Thoracic aorta (tissue), 2 donors: ENCODE data around the gene COG8. TPM values are rescaled to one million over a fixed set of nuclear protein-coding genes. Genes with fewer than 3 reads are reported as not detected.

ENCODE experiments used
- ATAC-seq: fragments of 150-250 bp; one replicate; pipeline ENCODE4 v1.8.0; 2017; ENCODE audit warnings: low read depth; ENCODE audit not compliant: insufficient number of reproducible peaks, low FRiP score
- DNase-seq: peaks from one replicate; pipeline ENCODE4 v3.0.0-alpha.2; 2020; ENCODE audit warnings: low spot score
- H3K27ac ChIP-seq, 2 donors: fragments of 200-600 bp; sonication (generic); 1 replicate in 1 of 2; 2 replicates in 1 of 2; pipeline ENCODE4 v1.5.1; 2016; ENCODE audit warnings: mild to moderate bottlenecking in 2 of 2, moderate library complexity in 2 of 2
- H3K27me3 ChIP-seq: fragments of 200-600 bp; sonication (generic); replicated peaks from 2 replicates; pipeline ENCODE4 v1.6.0; 2016; ENCODE audit warnings: mild to moderate bottlenecking; ENCODE audit not compliant: insufficient read depth
- H3K36me3 ChIP-seq: fragments of 200-600 bp; sonication (generic); one replicate; pipeline ENCODE4 v1.5.1; 2016
- H3K4me1 ChIP-seq, 2 donors: fragments of 200-600 bp; sonication (generic); 1 replicate in 1 of 2; 2 replicates in 1 of 2; pipeline versions ENCODE4 v1.5.1 to v1.6.0; 2016; ENCODE audit warnings: low read depth in 2 of 2, mild to moderate bottlenecking in 1 of 2; ENCODE audit not compliant: control insufficient read depth in 1 of 2
- H3K4me3 ChIP-seq: fragments of 200-600 bp; sonication (generic); 2 replicates; pipeline ENCODE4 v1.5.1; 2016; ENCODE audit warnings: mild to moderate bottlenecking
- H3K9me3 ChIP-seq: fragments of 200-600 bp; sonication (generic); 2 replicates; pipeline ENCODE4 v1.5.1; 2016
- CTCF ChIP-seq: fragments of 200-600 bp; sonication (generic); IDR thresholded peaks from one replicate; pipeline ENCODE4 v1.5.1; 2019; ENCODE audit warnings: antibody characterized with exemption
- total RNA-seq, 2 donors: library from RNA; depleted of rRNA; stranded (reverse); fragments of >200 nt; gene quantifications; one replicate each; pipeline versions ENCODE4 v1.1.0 to v1.2.3, GENCODE V29; 2016

Gene COG8
- total RNA-seq, 2 donors from 2014 or later = 39.4 to 51.0 TPM

DNA sequence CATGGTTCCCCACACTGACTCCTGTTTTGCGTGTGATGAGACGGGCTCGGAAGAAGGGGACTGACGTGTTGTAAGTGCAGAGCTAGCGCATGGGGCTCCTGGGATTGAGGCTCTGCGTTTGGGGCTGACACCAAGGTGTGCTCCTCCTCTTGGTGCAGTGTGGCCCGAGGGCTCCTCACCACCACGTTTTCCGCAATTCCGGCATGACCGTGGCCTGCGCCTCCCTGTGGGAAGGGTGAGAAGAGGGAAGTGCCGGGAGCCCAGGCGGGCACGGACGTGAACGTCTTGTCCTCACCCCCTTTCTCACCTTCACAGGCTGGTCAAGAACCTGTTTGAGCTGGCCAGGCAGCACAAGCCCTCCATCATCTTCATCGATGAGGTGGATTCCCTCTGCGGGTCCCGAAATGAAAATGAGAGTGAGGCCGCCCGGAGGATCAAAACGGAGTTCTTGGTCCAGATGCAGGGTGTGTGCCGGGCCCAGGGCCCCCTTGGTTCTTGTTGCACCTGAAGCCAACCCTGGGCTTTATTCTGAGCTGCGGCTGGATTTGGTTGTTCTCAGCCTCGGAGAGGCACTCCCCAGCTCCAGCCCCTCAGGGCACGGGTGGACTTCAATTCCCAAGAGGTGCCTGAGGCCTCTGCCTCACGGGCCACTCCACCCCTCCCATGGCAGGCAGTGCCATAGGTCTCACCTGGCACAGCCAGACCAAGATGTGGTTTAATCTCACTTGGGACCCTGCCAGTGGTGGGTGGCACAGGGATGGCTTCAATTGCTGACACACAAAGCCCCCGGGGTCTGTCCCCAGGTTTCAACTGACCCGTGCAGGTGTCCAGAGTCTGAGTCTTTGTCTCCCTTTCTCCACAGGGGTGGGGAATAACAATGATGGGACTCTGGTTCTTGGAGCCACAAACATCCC is 19.3 kb downstream of the COG8 start:
- H3K4me3 ChIP-seq = no peak overlapping the region
- H3K9me3 ChIP-seq = no peaks in the 10 kb centered on the region
- peaks cover 85% of the 10 kb centered on the region for H3K36me3 ChIP-seq
- no peaks in the 10 kb centered on the region for H3K27me3 ChIP-seq
- peaks cover 0 to 6% of the 10 kb centered on the region in 2 donors for H3K4me1 ChIP-seq
- no peak for ATAC-seq
- DNase-seq = no peak
- H3K27ac ChIP-seq = no peak overlapping the region
- TF ChIP-seq CTCF = no peak

DNA sequence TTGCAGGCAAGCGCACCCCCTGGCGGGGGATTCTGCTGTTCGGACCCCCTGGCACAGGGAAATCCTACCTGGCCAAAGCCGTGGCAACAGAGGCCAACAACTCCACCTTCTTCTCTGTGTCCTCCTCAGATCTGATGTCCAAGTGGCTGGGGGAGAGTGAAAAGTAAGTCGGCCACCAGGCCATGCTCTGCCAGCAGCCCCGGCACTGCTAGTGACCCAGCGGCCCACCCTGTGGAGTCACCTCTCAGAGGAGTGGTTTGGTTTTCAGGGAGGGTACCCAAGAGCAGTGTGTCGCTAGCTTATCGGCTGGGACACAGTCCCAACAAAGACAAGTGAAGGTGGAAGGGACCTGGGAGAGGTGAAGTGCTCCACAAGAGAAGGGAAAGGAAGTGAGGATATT is 20.0 kb downstream of the COG8 start:
- no peaks in the 10 kb centered on the region for H3K9me3 ChIP-seq
- no peak for ATAC-seq
- peaks cover 78% of the 10 kb centered on the region for H3K36me3 ChIP-seq
- no peaks in the 10 kb centered on the region for H3K27me3 ChIP-seq
- no peak overlapping the region for H3K27ac ChIP-seq
- peaks cover 0 to 6% of the 10 kb centered on the region in 2 donors for H3K4me1 ChIP-seq
- H3K4me3 ChIP-seq = no peak overlapping the region
- TF ChIP-seq CTCF = no peak
- DNase-seq = no peak

GRCh38 chr16:69318911-69319289 is 20.5 kb downstream of the COG8 start:
- no peaks in the 10 kb centered on the region for H3K27me3 ChIP-seq
- ATAC-seq = no peak
- H3K4me1 ChIP-seq = peaks cover 0 to under 1% of the 10 kb centered on the region in 2 donors
- no peak for TF ChIP-seq CTCF
- no peak overlapping the region for H3K27ac ChIP-seq
- H3K4me3 ChIP-seq = no peak overlapping the region
- no peaks in the 10 kb centered on the region for H3K9me3 ChIP-seq
- peaks cover 74% of the 10 kb centered on the region for H3K36me3 ChIP-seq
- DNase-seq = no peak

- Histone ChIP-seq H3K4me1 (peaks cover 0 to under 1% of the 10 kb centered on the region in 2 donors), H3K27ac (no peak overlapping the region), H3K4me3 (no peak overlapping the region), H3K36me3 (peaks cover 70% of the 10 kb centered on the region), H3K27me3 (no peaks in the 10 kb centered on the region), H3K9me3 (no peaks in the 10 kb centered on the region)
- no peak for ATAC-seq
- no peak for DNase-seq
- TF ChIP-seq CTCF = no peak
These were observed 21.0 kb downstream of the COG8 start for GRCh38 chr16:69318177-69318910.

DNA sequence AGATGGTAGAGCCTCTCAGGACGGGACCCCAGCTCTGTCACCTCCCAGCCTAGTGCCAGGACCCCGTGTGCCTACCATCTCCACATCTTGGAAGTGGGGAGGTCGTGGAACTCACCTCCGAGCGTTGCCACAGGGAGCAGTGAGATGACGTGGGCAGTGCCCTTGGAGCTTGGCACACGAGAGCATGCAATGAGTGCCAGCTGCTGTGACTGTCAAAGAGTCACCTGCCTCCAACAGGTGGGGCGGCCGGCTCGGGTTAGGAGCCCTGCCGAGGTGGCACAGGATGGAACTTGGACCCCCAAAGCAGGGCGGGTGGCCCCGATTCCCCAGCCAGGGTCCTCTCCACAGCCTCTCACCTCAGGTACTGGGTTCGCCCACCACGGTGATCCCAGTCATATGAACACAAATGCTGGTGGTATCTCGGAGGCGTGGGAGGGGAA is 22.7 kb downstream of the COG8 start:
- H3K27ac ChIP-seq = no peak overlapping the region
- no peak for DNase-seq
- TF ChIP-seq CTCF = no peak

More for the DNA sequence above, 22.7 kb downstream of the COG8 start:
- H3K4me1 ChIP-seq = peaks cover 14% of the 10 kb centered on the region in 2 donors
- H3K9me3 ChIP-seq = no peaks in the 10 kb centered on the region
- ATAC-seq = no peak
- H3K36me3 ChIP-seq = peaks cover 53% of the 10 kb centered on the region
- no peak overlapping the region for H3K4me3 ChIP-seq
- H3K27me3 ChIP-seq = no peaks in the 10 kb centered on the region
